HG03565 (cell line): ENCODE data around the gene LZTR1.
"Not testable (repeated sequence)": the region's sequence is repeated elsewhere in the genome, so short reads cannot be mapped to it uniquely, and the experiment has no call there.

Source experiments
- ATAC-seq: cut with Tn5 transposase; IDR thresholded peaks from one replicate; pipeline ENCODE4 v1.9.1; 2021; ENCODE audit warnings: mild to moderate bottlenecking, moderate library complexity; ENCODE audit not compliant: unreplicated experiment

LZTR1 gene

DNA sequence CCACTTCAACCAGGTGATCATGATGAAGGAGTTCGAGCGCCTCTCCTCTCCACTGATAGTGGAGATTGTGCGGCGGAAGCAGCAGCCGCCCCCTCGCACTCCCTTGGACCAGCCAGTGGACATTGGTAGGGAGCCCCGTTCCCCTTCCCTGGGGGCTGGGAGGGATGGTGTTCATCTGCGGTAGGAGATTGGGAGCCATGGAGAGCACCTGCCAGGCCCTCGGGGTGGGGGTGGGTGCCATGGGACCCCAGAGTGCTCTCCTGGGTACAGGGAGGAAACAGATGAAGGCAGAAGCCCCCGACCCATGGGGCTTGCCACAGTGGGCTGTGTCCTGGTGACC, 12.8 kb downstream of the LZTR1 start:
- no peak for ATAC-seq

- ATAC-seq = no peak
Measured at GRCh38 chr22:20995329-20996030, 13.4 kb downstream of the LZTR1 start.

GRCh38 chr22:20996031-20996410, 13.9 kb downstream of the LZTR1 start:
- no peak for ATAC-seq

- ATAC-seq = no peak
Measured at GRCh38 chr22:20996598-20997535, 14.8 kb downstream of the LZTR1 start.

GRCh38 chr22:20997536-20998257, 15.6 kb downstream of the LZTR1 start:
- ATAC-seq = no peak

DNA sequence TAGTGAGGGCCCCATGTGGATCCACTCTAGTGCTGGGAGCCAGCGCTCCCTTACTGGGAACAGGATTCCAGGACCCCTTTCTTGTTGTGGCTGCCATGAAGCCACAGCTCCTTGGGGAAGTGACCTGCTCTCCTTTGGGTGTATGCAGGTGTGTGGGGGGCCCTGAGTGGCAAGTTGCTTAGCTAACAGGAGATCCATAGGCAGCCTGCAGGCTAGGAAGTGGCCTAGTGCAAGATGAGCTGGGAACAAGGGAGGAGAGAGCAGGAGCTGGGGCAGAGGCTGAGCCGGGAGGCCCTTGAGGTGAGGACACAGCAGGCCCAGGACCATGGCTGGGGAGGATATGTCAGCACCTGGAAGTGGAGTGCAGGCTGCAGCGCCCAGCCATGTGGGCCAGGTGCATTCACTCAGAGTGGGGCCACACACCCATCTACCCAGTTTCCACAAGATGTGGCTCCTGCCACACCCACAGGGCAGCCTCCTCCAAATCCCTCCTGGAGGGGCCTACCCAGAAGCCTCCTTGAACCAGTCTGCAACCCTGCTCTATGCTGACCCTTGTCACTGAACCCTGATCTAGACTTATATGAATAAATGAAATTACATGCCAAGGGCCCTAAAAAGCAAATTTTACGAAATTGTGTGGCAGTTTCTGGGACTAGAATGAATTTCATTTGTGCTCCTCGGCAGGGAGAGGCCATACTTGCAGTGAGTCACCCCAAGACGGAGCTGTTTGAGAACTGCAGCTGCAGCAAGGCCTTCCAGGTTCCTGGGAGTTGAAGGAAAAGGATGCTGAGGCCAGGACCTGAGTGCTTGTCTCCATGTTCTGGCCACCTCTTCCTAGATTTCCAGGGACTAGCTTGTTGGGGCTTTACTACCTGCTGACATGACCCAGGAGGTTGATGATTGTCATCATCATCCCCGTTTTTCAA, 16.6 kb downstream of the LZTR1 start:
- no peak for ATAC-seq

DNA sequence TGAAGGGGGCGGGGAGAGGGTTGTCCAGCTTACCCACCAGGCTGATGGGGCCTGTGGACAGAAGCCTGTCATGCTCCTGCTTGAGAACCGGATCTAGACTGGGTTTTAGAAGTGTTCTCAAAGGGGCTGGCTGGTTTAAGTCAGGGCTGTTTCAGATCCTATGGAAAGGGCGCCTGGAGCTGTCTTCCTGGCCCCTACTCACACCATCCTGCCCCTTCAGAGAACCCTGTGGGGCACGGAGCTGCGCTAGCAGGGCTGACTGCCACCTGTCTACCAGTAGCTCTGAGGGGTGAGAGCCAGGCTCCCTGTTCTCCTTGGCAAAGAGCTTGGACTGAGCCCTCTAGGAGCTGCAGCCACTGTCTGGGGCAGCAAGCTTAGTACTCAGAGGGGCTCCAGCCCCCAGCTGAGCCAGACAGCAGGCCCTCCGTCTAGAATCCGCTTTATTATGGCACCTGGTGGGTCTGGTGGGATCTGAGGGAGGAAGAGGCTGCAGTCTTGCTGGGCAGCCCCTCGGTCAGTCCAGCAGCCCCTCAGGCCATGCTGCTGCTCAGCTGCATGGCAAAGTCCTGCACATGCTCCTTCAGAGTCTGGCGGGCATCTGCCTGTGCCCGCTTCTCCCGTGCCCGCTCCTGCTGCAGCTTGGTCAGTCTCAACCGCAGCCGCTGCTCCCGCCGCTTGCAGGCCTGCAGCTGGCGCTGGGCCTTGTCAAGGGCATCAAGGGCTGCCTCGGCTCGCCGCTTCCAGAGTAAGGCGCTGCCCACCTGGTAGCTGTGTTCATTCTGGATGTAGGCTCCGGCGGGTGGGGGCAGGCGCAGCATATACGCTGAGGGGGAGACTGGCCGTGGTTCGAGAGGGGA, 17.5 kb downstream of the LZTR1 start:
- ATAC-seq = no peak

DNA sequence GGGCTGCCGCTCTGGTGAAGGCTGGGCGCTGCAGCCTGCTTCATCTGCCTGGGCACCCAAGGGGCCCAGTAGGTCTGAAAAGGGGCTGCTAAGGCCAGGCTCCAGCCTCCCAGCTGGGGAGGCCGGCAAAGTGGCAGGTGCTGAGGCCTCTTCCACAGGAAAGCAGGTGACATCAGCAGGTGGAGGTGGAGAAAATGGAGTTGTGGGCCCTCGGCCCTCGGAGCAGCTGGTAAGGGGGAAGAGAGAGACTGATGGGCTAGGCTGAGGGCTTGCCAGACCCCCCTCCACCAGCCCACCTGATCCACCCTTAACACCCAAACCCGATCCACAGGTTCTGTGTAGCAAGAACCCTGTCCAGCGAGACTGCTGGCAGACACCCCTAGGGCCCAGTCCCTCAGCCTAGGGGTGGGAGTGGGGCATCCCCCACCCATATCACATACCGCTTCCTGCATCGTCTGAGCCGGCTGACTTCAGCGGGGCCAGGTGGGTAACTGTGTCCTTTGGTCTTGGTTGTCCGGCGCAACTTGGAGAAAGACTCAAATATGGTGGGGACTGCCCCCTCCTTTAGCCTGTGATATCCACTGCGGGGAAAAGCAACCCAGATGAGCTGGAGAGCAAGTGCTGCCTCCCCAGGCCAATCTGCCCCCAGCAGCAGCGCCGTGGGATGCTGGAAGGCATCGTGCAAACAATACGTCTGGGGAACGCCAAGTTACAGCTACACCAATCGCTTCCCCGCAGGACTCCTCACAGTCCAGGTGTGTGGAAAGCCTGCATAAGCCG, 18.3 kb downstream of the LZTR1 start:
- no peak for ATAC-seq

- no peak for ATAC-seq
Measured at GRCh38 chr22:21000987-21001600, 19.0 kb downstream of the LZTR1 start.

- ATAC-seq = peak; percentile 68
Measured at GRCh38 chr22:21001601-21002325, 19.7 kb downstream of the LZTR1 start, which contains the start of gene THAP7. Gene THAP7, minus strand, starts transcription at chr22:21002118. Its CDS starts 207 bp downstream, at chr22:21001911.

- no peak for ATAC-seq
Measured at GRCh38 chr22:21003782-21004181, 21.7 kb downstream of the LZTR1 start.

GRCh38 chr22:21009208-21009607, 27.1 kb downstream of the LZTR1 start:
- not testable (repeated sequence) for ATAC-seq

DNA sequence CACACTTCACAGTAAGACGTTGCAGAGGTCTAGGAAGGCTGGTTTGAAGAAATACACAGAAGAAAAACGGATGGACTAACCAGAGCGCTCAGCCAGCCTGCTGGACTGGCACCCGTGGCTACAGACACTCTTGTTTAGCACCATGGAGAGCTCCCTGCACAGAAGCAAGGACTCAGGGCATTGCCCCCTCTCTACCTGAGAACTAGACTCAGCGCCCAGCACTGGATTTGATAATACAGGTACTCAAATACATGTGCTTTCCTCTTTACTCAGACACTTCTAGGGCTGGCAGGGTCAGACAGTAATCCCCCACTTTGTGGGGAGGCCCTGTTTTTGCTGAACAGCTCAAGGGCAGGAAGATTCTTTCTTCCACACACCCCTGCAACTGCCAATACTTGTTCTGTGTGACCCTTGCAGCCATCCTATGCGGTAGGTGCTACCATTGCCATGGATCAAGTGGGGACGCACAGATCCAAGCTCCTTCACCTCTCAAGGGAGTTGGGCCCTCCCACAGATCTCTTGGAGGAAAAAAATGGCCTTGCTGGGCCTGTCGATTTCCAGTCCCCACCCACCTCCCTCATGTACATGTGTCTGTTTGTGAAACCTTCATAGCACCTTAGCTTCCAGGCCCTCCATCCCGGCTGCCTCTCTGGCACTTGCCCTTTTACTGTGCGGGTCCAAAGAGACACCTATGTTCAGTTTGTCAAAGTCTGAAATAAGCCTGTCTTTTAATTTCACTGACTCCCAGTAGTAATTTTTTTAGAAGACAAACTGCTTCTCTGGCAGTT, 27.7 kb downstream of the LZTR1 start:
- no peak for ATAC-seq

GRCh38 chr22:21010426-21011113, 28.5 kb downstream of the LZTR1 start:
- ATAC-seq = no peak

DNA sequence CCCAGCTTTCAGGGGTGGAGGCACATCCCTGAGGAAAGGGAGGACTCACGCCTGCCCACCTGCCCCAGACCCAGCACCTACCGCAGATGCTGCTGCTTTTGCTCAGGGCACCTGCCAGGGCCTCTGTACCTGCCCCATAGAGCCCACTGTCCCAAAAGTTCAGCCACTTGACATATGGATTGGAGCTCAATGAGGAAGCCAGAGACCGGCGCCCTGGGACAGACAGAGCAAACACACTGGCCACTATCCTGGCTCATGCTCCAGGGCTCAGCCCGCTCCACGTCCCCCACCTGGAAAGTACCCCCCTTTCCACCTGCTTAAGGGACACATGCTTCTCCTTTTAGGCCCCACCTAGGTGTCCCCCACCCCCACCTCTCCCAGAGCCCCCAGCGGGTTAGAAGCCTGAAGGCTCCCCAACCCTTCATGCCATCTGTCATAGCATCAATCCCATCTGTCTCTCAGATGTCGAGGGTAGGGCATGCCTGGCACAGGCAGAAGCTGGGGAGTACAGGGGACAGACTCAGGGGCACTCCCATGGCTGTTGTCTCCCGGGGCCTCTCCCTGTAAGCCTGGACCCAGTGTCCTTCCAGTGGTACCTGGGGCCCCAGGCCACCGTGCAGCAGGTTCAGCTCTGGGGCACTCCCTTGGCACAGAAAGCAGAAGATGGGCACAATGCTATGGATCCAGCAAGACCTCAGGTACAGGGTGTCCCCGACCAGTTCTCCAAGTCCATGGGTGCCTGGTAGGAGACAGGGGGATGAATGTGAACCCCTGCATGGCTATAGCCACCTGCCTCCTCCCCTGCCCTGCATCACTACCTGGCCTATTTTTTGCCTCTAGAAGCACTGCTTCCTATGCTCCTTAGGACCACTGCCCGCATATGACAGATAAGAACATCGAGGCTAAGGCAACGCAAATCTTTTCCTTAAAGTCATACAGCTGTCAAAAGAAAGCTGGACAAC, 30.6 kb downstream of the LZTR1 start:
- ATAC-seq = no peak
